Heart left ventricle (tissue), 16 donors: ENCODE results near the gene KRTAP5-6. TPM values are rescaled to one million over a fixed set of nuclear protein-coding genes. Genes with fewer than 3 reads are reported as not detected.
A peak's percentile ranks its signal among the peaks of the same experiment; 100 is the strongest.

Experiments used
- ATAC-seq, 4 donors: fragments of 200-7000 bp; cut with Tn5 transposase; one replicate each; pipeline ENCODE4 v1.9.1; 2020 to 2022; ENCODE audit warnings: moderate library complexity in 4 of 4, mild to moderate bottlenecking in 3 of 4, moderate number of reproducible peaks in 1 of 4
- DNase-seq, 5 donors: peaks; one replicate each; pipeline ENCODE4 v3.0.0-alpha.2; 2020
- H3K27ac ChIP-seq, 12 donors: fragments of 200-600 bp; sonication (generic) in 4 of 12; one replicate each; pipeline versions ENCODE4 v1.5.0 to v1.8.0; 2016 to 2022; ENCODE audit warnings: mild to moderate bottlenecking in 2 of 12
- H3K27me3 ChIP-seq, 9 donors: fragments of 200-600 bp; sonication (generic) in 2 of 9; one replicate each; pipeline versions ENCODE4 v1.5.1 to v1.8.0; 2016 to 2022; ENCODE audit warnings: mild to moderate bottlenecking in 3 of 9
- H3K36me3 ChIP-seq, 9 donors: fragments of 200-600 bp; sonication (generic) in 2 of 9; one replicate each; pipeline versions ENCODE4 v1.5.0 to v1.8.0; 2018 to 2022; ENCODE audit warnings: mild to moderate bottlenecking in 2 of 9
- H3K4me1 ChIP-seq, 12 donors: fragments of 200-600 bp; sonication (generic) in 4 of 12; one replicate each; pipeline versions ENCODE4 v1.5.0 to v1.8.0; 2016 to 2022; ENCODE audit warnings: mild to moderate bottlenecking in 3 of 12
- H3K4me3 ChIP-seq, 12 donors: fragments of 200-600 bp; sonication (generic) in 4 of 12; one replicate each; pipeline versions ENCODE4 v1.5.0 to v1.8.0; 2017 to 2022; ENCODE audit warnings: mild to moderate bottlenecking in 9 of 12, moderate library complexity in 4 of 12
- H3K9me3 ChIP-seq, 12 donors: fragments of 200-600 bp; sonication (generic) in 4 of 12; one replicate each; pipeline versions ENCODE4 v1.5.0 to v1.8.0; 2016 to 2022; ENCODE audit warnings: mild to moderate bottlenecking in 1 of 12
- POLR2A ChIP-seq, 2 donors: fragments of 450-650 bp; IDR thresholded peaks; one replicate each; pipeline ENCODE4 v1.6.1; 2017; ENCODE audit warnings: antibody characterized with exemption in 2 of 2, mild to moderate bottlenecking in 2 of 2, moderate library complexity in 2 of 2
- WGBS, 4 donors: extraction: QIAGEN DNeasy Blood & Tissue Kit in 2 of 4; methylation state at CpG; one replicate each; pipeline versions ENCODE4 v1.1.5 to v1.1.7; 2013 to 2018; 5-methylcytosine and 5-hydroxymethylcytosine counted together
- intact Hi-C, 10 donors: fragments of 100-400 bp; cut with DNase I; formaldehyde crosslinking; loops; one replicate each; pipeline versions ENCODE4 v1.11.1 to v1.14.2; 2022
- polyA plus RNA-seq, 2 donors: library from polyadenylated mRNA; stranded (reverse); fragments of 200-250 nt; gene quantifications; one replicate each; pipeline ENCODE4 v1.2.3, GENCODE V29; 2013
- total RNA-seq, 9 donors: library from RNA; depleted of rRNA in 2 of 9; stranded (reverse); fragments of >200 nt in 2 of 9; fragmentation: NEBNext Ultra II Directional in 3 of 9; extraction: Animal tissue kit (Norgen Biotek cat#: 25700) in 3 of 9; gene quantifications; one replicate each; pipeline versions ENCODE4 v1.1.0 to v1.2.4, GENCODE V29; 2016 to 2023
- TF ChIP-seq, protein P1 (sequence below), 12 donors: fragments of 200-600 bp; sonication (generic) in 4 of 12; IDR thresholded peaks; one replicate each; pipeline versions ENCODE4 v1.5.0 to v1.8.0; 2018 to 2022; ENCODE audit warnings: antibody characterized with exemption in 12 of 12, mild to moderate bottlenecking in 5 of 12
- donor health status: ischemic (EF 13 %, LVEDD 7.1; RV severe dilation, severe dysfunction).
- donor health status: healthy with polysubstance abuse.
- donor health status: DM: no; HTN: yes; CAD: no.
- donor health status: DM: no; HTN: no; CAD: no.
- donor health status: ischemic (EF 25% LVEDD 6.9; RV normal size, moderate dysfunction).
- donor health status: ischemic (EF 25% LVEDD 5.7; RV mildly dilated, moderate dysfunction).
- donor health status: healthy.
- donor health status: DM: yes; HTN: yes; CAD: no.
- donor health status: ischemic (EF 35%, LVEDD 5.7; RV mildly dilated, moderate dysfunction).
- donor health status: nonischemic (EF 11% LVEDD 7.7; RV severe dilation, severe dysfunction).
- donor health status: DM: yes; HTN: yes; CAD: no.
- donor health status: PGD.
- donor health status: ischemic (EF 29% LVEDD 5.4; RV normal size, mild dysfunction).
- donor health status: nonischemic (EF 23%, LVEDD 6.1; RV moderate dilation, normal function).

KRTAP5-6 gene
- total and polyA plus RNA-seq, 11 donors: not detected

DNA sequence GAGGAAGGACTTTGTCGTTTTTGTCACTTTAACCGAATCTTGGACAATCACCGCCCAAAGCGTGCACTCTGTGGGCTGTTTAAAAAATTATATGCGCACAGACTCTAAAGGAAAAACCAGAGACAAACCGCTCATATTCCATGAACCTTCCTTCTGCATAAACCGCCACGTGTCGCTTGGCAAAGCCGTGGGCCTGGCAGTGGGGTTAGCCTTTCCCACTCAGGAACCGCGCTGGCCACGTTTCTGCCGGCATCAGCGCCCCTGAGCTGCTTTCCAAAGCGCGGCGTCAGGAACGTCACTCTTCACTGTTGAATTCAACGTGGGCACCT, 44.6 kb upstream of the KRTAP5-6 start:
- no peak overlapping the region for H3K4me3 ChIP-seq
- TF ChIP-seq POLR2A (IDR thresholded peaks at IDR 0.05): no peak
- TF ChIP-seq, protein P1, sequence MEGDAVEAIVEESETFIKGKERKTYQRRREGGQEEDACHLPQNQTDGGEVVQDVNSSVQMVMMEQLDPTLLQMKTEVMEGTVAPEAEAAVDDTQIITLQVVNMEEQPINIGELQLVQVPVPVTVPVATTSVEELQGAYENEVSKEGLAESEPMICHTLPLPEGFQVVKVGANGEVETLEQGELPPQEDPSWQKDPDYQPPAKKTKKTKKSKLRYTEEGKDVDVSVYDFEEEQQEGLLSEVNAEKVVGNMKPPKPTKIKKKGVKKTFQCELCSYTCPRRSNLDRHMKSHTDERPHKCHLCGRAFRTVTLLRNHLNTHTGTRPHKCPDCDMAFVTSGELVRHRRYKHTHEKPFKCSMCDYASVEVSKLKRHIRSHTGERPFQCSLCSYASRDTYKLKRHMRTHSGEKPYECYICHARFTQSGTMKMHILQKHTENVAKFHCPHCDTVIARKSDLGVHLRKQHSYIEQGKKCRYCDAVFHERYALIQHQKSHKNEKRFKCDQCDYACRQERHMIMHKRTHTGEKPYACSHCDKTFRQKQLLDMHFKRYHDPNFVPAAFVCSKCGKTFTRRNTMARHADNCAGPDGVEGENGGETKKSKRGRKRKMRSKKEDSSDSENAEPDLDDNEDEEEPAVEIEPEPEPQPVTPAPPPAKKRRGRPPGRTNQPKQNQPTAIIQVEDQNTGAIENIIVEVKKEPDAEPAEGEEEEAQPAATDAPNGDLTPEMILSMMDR (IDR thresholded peaks at IDR 0.05): no peak
- peak in 1 of 5 donors; percentile 17 for DNase-seq
- H3K27me3 ChIP-seq: peaks cover 0 to 27% (median 0%) of the 10 kb centered on the region in 9 donors
- intact Hi-C loops: loop anchor here (1.0 to 10.0 kb wide), 11 partner anchors 40 to 505 kb away; partner anchors contain the start of gene SYT8 (in 2 of the 10)
- WGBS, 4 donors: 52 to 67% (median 53%) methylated on average over 17 to 20 of the region's 20 CpGs
- H3K27ac ChIP-seq: no peak overlapping the region
- peaks cover 0 to 8% (median 0%) of the 10 kb centered on the region in 12 donors for H3K4me1 ChIP-seq
- no peaks in the 10 kb centered on the region for H3K9me3 ChIP-seq
- no peaks in the 10 kb centered on the region for H3K36me3 ChIP-seq
- ATAC-seq: no peak

DNA sequence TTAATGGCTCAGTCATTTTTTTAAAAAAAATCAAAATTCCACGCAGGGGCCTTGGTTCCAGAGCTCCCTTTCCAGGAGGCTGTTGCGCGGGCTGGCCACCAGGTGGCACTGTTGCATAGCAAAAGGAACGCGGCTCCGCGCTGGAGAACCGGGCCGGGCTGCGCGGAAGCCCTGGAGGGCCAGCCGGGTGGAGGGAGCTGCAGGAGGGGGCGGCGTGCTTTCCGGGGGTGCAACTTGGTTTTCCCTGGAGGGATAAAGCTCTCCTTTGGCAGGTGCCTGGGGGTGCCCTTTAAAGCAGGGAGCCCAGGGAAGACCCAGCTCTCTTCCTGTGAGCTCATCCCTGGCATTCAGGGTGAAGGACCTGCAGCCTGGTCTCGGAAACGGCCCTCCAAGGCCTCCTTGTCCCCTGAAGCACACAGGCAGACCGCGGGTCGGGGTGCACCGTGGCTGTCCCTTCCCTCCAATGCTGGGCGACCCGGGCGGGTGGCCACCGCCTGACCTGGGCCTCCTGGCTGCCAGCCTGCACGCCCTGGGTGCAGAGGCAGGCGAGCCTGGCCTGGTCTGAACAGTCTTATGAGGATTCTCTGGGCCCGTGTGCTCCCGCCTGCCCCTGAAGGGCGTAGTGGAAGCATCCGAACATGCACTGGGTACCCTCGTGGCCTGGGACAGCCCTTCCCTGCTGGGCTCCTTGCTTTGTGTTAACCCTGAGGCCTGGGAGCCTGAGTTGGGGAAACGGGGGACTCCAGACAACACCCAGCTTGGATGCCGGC, 44.0 kb upstream of the KRTAP5-6 start:
- Histone ChIP-seq H3K4me3 (no peak overlapping the region), H3K36me3 (no peaks in the 10 kb centered on the region), H3K4me1 (peaks cover 0 to 8% (median 0%) of the 10 kb centered on the region in 12 donors), H3K27me3 (peaks cover 0 to 27% (median 0%) of the 10 kb centered on the region in 9 donors), H3K9me3 (no peaks in the 10 kb centered on the region), H3K27ac (no peak overlapping the region)
- ATAC-seq (peak; percentile 59 to 89 (median 80)), DNase-seq (peak; percentile 67 to 89 (median 72))
- 20 to 37% (median 32%) methylated on average over 9 to 34 of the region's 34 CpGs for WGBS, 4 donors
- intact Hi-C loops: loop anchor here (1.0 to 10.0 kb wide), 11 partner anchors 39 to 504 kb away; partner anchors contain the start of gene SYT8 (in 2 of the 10)
- TF ChIP-seq POLR2A (IDR thresholded peaks at IDR 0.05): no peak
- TF ChIP-seq, protein P1 (IDR thresholded peaks at IDR 0.05): peak; percentile 95 to 99 (median 97)

DNA sequence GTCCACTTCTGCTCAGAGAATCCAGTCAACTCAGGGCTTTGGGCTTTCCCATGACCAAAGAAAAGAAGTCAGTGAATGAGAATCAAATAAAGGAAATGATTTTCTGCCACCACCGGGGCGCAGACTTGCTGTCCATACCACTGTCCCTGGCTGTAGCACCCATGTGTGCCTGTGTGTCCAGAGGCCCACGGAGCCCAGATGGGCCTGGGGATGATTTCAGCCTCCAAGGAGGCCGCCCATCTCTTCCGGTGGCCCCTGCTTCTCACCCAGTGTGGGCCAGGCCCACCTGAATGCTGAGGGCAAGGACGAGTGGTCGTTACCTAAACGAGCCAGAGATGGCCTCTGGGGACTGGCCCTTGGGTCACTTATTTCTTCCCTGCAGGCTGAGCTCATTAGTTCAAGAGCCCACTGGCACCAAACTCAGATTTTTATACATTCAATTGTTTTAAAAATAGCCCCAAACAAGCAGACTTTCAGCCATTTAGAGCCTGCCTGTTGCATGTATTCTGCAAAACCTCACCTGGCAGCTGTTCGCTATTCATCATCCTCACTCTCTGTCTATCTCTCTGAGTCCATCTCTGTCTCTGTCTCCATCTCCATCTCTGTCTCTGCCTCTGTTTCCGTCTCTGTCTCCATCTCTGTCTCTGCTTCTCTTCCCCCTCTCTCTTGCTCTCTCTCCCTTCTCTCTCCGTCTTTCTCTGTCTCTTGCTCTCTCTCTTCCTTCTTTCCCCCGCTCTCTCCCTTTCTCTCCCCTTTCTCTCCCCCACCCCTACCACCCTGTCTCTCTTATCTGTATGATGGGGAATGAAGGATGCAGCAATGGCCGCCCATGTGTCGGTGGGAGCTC, 43.2 kb upstream of the KRTAP5-6 start:
- H3K9me3 ChIP-seq: no peaks in the 10 kb centered on the region
- peaks cover 0 to 27% (median 0%) of the 10 kb centered on the region in 9 donors for H3K27me3 ChIP-seq
- TF ChIP-seq POLR2A (IDR thresholded peaks at IDR 0.05): no peak
- TF ChIP-seq, protein P1 (IDR thresholded peaks at IDR 0.05): no peak
- WGBS, 4 donors: 86 to 89% (median 88%) methylated on average over 14 of the region's 14 CpGs
- DNase-seq (no peak), ATAC-seq (no peak)
- H3K36me3 ChIP-seq: no peaks in the 10 kb centered on the region
- intact Hi-C loops: loop anchor here (2.0 to 10.0 kb wide), 10 partner anchors 39 to 504 kb away; partner anchors contain the start of gene SYT8 (in 2 of the 10)
- H3K27ac ChIP-seq: no peak overlapping the region
- no peak overlapping the region for H3K4me3 ChIP-seq
- H3K4me1 ChIP-seq: peaks cover 0 to 8% (median 0%) of the 10 kb centered on the region in 12 donors
